Endothelial cell of umbilical vein (primary cell): ENCODE data around the gene SFXN3. TPM values are rescaled to one million over a fixed set of nuclear protein-coding genes. Genes with fewer than 3 reads are reported as not detected.

ENCODE experiments used
- BruUV-seq: library from RNA; stranded (reverse); fragments of 400-500 nt; replicated peaks from 2 replicates; lab custom pipeline; 2021; lab: Mats Ljungman, UMichigan
- CTCF ChIA-PET: fragments of 300-600, 350-600 bp; sonication (Branson Sonifier 250); formaldehyde crosslinking; loops from one replicate; lab custom pipeline; 2021; ENCODE audit warnings: antibody characterized with exemption, inconsistent platforms; lab: Charles Lee
- POLR2A ChIA-PET: fragments of 300-600, 350-600 bp; sonication (Branson Sonifier 250); formaldehyde crosslinking; loops from one replicate; lab custom pipeline; 2021; ENCODE audit warnings: antibody characterized with exemption, inconsistent platforms; lab: Charles Lee
- DNase-seq: peaks from one replicate; pipeline ENCODE4 v3.0.0-alpha.2; 2011; ENCODE audit warnings: low read depth, low spot score
- FAIRE-seq: peaks from 2 replicates; lab custom pipeline; 2011; peaks lifted over from hg19 to GRCh38; lab: Jason Lieb, UNC
- H2AFZ ChIP-seq: 2 replicates; pipeline ENCODE4 v1.6.0; 2012; ENCODE audit warnings: low read depth, low read length, control low read depth, inconsistent platforms
- H3K27ac ChIP-seq: 2 replicates; pipeline ENCODE4 v1.5.1; 2011; ENCODE audit warnings: low read depth, mild to moderate bottlenecking, control low read depth, low read length, moderate library complexity; ENCODE audit not compliant: insufficient read depth
- H3K27me3 ChIP-seq, 2 experiments: 2 replicates each; pipeline versions ENCODE4 v1.6.0 to v1.6.1; 2011; ENCODE audit warnings: low read length in 2 of 2, mixed read lengths in 1 of 2; ENCODE audit not compliant: control insufficient read depth in 2 of 2, insufficient read depth in 2 of 2
- H3K36me3 ChIP-seq, 2 experiments: 2 replicates in 1 of 2; 3 replicates in 1 of 2; pipeline ENCODE4 v1.5.1; 2011; ENCODE audit warnings: low read length in 2 of 2, mild to moderate bottlenecking in 1 of 2, moderate library complexity in 1 of 2; ENCODE audit not compliant: control insufficient read depth in 2 of 2, insufficient read depth in 2 of 2; ENCODE audit errors: extremely low read depth in 1 of 2
- H3K4me1 ChIP-seq: 3 replicates; pipeline ENCODE4 v1.5.1; 2011; ENCODE audit warnings: mild to moderate bottlenecking, low read length; ENCODE audit not compliant: control insufficient read depth, insufficient read depth; ENCODE audit errors: extremely low read depth
- H3K4me2 ChIP-seq: 2 replicates; pipeline ENCODE4 v1.6.1; 2011; ENCODE audit warnings: low read length, control low read depth, mixed read lengths; ENCODE audit not compliant: insufficient read depth
- H3K4me3 ChIP-seq, 3 experiments: fragments of 200-600 bp in 1 of 3; sonication (generic), shearing (Covaris generic) in 1 of 3; replicated peaks in 1 of 3; 2 replicates each; pipeline ENCODE4 v1.5.1; 2011 to 2016; ENCODE audit warnings: control low read depth in 3 of 3, low read length in 3 of 3, mild to moderate bottlenecking in 2 of 3, inconsistent platforms in 1 of 3, low read depth in 1 of 3, moderate library complexity in 1 of 3; ENCODE audit not compliant: insufficient read depth in 1 of 3
- H3K79me2 ChIP-seq: 2 replicates; pipeline ENCODE4 v1.6.0; 2012; ENCODE audit warnings: low read length, inconsistent platforms; ENCODE audit not compliant: control insufficient read depth, insufficient read depth
- H3K9ac ChIP-seq: replicated peaks from 2 replicates; pipeline ENCODE3; 2011; ENCODE audit warnings: low read length, control low read depth; ENCODE audit not compliant: insufficient read depth; ENCODE audit errors: extremely low read depth
- H3K9me1 ChIP-seq: replicated peaks from 3 replicates; pipeline ENCODE4 v1.6.0; 2011; ENCODE audit warnings: mild to moderate bottlenecking, low read length; ENCODE audit not compliant: control insufficient read depth, insufficient read depth; ENCODE audit errors: extremely low read depth
- H3K9me3 ChIP-seq: replicated peaks from 2 replicates; pipeline ENCODE4 v1.5.1; 2012; ENCODE audit warnings: low read length, inconsistent platforms; ENCODE audit not compliant: control insufficient read depth, insufficient read depth
- H4K20me1 ChIP-seq: replicated peaks from 2 replicates; pipeline ENCODE3; 2011; ENCODE audit warnings: mild to moderate bottlenecking, low read length; ENCODE audit not compliant: control insufficient read depth, insufficient read depth; ENCODE audit errors: extremely low read depth
- FOS ChIP-seq: IDR thresholded peaks from 2 replicates; pipeline ENCODE4 v1.6.1; 2011; ENCODE audit warnings: mild to moderate bottlenecking, low read length, moderate library complexity, borderline replicate concordance; ENCODE audit not compliant: insufficient read depth
- GATA2 ChIP-seq: IDR thresholded peaks from 2 replicates; pipeline ENCODE4 v1.7.0; 2011; ENCODE audit warnings: low read depth, mild to moderate bottlenecking, moderate library complexity, mixed read lengths, low read length; ENCODE audit not compliant: insufficient read length, insufficient read depth
- JUN ChIP-seq: IDR thresholded peaks from 2 replicates; pipeline ENCODE4 v1.6.1; 2011; ENCODE audit warnings: borderline replicate concordance, low read depth; ENCODE audit not compliant: insufficient read length, insufficient read depth
- POLR2A ChIP-seq: IDR thresholded peaks from 2 replicates; pipeline ENCODE4 v1.6.1; 2012; ENCODE audit warnings: low read depth, mild to moderate bottlenecking, control low read depth, low read length
- POLR2AphosphoS5 ChIP-seq: IDR thresholded peaks from 2 replicates; pipeline ENCODE4 v1.6.1; 2012; ENCODE audit warnings: low read depth, mild to moderate bottlenecking, control low read depth, low read length, moderate library complexity; ENCODE audit not compliant: insufficient read depth
- dilution Hi-C: fragments of 300-500 bp; cut with MboI; formaldehyde crosslinking; loops from one replicate; pipeline ENCODE4 v1.15.0; 2019; ENCODE audit warnings: low sequenced_read_pairs; ENCODE audit not compliant: extremely low pct_ligation_motif_present
- intact Hi-C: fragments of 100-400 bp; cut with micrococcal nuclease; formaldehyde crosslinking; loops from one replicate; pipeline ENCODE4 v1.10.0; 2022
- polyA plus RNA-seq, 4 experiments: library from polyadenylated mRNA; depleted of rRNA in 3 of 4; stranded (reverse) in 3 of 4; unstranded in 1 of 4; fragments of >200 nt; gene quantifications; 2 replicates each; pipeline versions ENCODE4 v1.2.1 to v1.2.3, GENCODE V29; 2011 to 2012; ENCODE audit warnings: missing spikeins in 1 of 4
- total RNA-seq: library from RNA; stranded (reverse); gene quantifications from 2 replicates; pipeline ENCODE4 v1.2.3, GENCODE V29; 2021
- TF ChIP-seq, protein P1 (sequence below): IDR thresholded peaks from 2 replicates; pipeline ENCODE4 v1.6.1; 2011; ENCODE audit not compliant: insufficient read depth, insufficient read length

SFXN3 gene
- total and polyA plus RNA-seq, 2 donors (not counting 3 experiments of a cell fraction or from before 2014, with no cell fraction given), result 83.1 to 117 TPM

DNA sequence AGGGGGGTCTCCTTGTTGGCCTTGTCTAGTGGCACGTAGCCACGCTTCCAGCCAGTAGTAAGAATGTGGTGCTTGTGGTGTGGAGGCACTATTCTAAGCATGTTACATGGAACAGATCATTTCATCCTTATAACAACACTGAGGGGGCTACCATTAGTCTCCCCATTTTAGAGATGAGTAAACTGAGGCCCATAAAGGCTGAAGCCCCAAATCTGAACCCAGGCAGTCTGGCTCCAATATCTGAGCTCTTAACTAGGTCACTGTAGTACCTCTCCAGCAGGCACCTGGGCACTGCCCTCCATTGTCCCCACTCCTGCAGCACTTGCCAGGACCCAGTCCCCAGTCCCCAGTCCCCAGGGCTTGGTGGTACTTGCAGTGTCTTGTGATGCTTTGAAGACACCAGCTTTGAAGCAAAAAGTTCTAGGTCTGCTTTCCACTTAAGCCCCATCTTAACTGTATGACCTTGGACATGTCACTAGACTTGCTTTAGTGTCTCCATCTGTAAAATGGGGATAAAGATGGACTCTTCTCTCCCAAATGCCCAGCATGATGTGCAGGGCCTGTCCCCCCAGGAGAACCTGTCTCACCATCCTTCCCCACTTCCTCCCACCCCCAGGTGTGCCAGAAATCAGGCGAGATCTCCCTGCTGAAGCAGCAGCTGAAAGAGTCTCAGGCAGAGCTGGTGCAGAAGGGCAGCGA is 25.0 kb upstream of the SFXN3 start:
- ChIA-PET CTCF (interaction anchor here (1.0 to 8.8 kb wide), 2 partner anchors 10 to 11 kb away, joined by 4 to 92 read pairs; no protein-coding TSS in a partner anchor), POLR2A (no interaction called here)
- no peak overlapping the region for H3K27ac ChIP-seq
- BruUV-seq, result no TSS peak
- H2AFZ ChIP-seq, result no peak overlapping the region
- peaks cover 15 to 33% of the 10 kb centered on the region in 2 experiments for H3K36me3 ChIP-seq
- FAIRE-seq (no peak), DNase-seq (no peak)
- H3K9ac ChIP-seq, result no peak overlapping the region
- H3K27me3 ChIP-seq, result no peaks in the 10 kb centered on the region
- peaks cover 10% of the 10 kb centered on the region for H3K4me1 ChIP-seq
- dilution Hi-C loops (no loop called here), intact Hi-C loops (no loop called here)
- H3K4me2 ChIP-seq, result no peak overlapping the region
- TF ChIP-seq FOS (no peak), POLR2A (no peak), POLR2AphosphoS5 (no peak)
- TF ChIP-seq, protein P1, sequence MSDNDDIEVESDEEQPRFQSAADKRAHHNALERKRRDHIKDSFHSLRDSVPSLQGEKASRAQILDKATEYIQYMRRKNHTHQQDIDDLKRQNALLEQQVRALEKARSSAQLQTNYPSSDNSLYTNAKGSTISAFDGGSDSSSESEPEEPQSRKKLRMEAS, result no peak
- no peak overlapping the region for H3K4me3 ChIP-seq
- H4K20me1 ChIP-seq, result no peaks in the 10 kb centered on the region
- H3K9me1 ChIP-seq, result no peaks in the 10 kb centered on the region
- H3K9me3 ChIP-seq, result no peaks in the 10 kb centered on the region
- H3K79me2 ChIP-seq, result peaks cover 21% of the 10 kb centered on the region

DNA sequence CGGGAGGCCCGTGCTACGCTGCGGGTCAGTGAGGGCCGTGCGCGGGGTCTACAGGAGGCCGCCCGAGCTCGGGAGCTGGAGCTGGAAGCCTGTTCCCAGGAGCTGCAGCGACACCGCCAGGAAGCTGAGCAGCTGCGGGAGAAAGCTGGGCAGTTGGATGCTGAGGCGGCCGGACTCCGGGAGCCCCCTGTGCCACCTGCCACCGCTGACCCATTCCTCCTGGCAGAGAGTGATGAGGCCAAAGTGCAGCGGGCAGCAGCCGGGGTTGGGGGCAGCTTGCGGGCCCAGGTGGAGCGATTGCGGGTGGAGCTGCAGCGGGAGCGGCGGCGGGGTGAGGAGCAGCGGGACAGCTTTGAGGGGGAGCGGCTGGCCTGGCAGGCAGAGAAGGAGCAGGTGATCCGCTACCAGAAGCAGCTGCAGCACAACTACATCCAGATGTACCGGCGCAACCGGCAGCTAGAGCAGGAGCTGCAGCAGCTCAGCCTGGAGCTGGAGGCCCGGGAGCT is 24.4 kb upstream of the SFXN3 start:
- Histone ChIP-seq H3K36me3 (peaks cover 15 to 33% of the 10 kb centered on the region in 2 experiments), H3K9me3 (no peaks in the 10 kb centered on the region), H4K20me1 (no peaks in the 10 kb centered on the region), H3K4me3 (no peak overlapping the region), H3K27ac (no peak overlapping the region), H3K27me3 (no peaks in the 10 kb centered on the region), H2AFZ (no peak overlapping the region), H3K9ac (no peak overlapping the region), H3K79me2 (peaks cover 19% of the 10 kb centered on the region), H3K9me1 (no peaks in the 10 kb centered on the region), H3K4me2 (no peak overlapping the region), H3K4me1 (peaks cover 6% of the 10 kb centered on the region)
- ChIA-PET POLR2A (no interaction called here), CTCF (interaction anchor here (1.0 to 8.8 kb wide), 4 partner anchors 10 to 444 kb away, joined by 3 to 92 read pairs (median 4); no protein-coding TSS in a partner anchor)
- intact Hi-C loops, result no loop called here
- DNase-seq (no peak), FAIRE-seq (no peak)
- dilution Hi-C loops, result no loop called here
- no TSS peak for BruUV-seq
- TF ChIP-seq JUN (no peak), GATA2 (no peak), POLR2A (no peak)
